ENCODE measurements around the gene ASIC2.

ASIC2 gene

DNA sequence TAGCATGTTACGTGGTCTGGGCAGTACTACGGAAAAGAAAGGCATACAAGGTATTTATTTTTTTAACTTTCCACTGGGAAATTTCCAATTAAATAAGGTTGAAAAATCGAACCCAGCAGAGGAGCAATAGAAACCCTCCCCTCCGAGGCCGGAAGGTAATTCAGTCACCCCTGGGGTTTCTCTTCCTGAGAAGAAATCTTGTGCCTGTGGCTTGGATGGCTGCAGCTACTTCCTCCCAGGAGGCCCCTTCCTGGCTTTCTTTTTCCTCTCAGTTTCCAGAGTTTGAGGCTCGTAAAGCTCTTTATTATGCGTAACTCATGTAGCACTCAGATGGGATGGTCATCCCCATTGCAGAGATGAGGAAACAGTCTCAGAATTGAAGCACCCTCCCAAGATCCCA lies 140.3 kb downstream of the ASIC2 start:
- DNase-seq = no peak

DNA sequence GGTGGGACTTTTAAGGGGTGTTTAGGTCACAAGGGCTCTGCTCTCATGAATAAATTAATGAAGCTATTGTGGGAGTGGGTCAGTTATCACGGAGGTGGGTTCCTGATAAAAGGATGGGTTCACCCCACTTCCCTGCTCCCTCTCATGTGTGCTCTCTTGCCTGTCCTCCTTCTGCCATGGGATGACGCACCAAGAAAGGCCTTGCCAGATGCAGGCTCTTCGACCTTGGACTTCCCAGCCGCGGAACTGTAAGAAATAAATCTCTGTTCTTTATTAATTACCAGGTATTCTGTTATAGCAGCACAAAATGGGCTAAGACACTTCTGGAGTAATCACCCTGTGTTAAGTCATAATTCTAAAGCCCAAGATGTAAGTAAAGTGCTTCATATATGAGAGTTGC lies 141.5 kb downstream of the ASIC2 start:
- no peak for DNase-seq

DNA sequence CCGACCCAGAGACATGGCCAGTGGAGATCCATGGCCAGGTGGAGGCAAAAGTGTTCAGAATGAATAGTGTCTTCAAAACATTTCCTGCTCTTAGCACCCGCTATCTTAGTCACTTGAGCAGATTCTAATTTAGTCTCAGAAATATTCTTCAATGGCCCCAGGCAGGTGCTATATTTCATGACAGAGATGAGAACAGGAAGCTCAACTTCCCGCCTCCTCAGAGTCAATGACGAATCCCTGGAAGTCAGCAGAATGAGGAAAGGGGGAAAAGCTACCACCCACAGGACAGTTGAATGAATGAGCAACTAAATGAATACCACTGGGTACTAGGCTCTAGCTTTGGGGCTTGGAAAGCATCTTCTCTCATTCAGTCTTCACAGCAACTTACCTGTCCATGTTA lies 147.2 kb downstream of the ASIC2 start:
- no peak for DNase-seq

GRCh38 chr17:33144837-33145236 lies 148.3 kb downstream of the ASIC2 start:
- DNase-seq = no peak

GRCh38 chr17:33142705-33143299 lies 150.3 kb downstream of the ASIC2 start:
- DNase-seq = no peak

GRCh38 chr17:33140413-33141099 lies 152.5 kb downstream of the ASIC2 start:
- DNase-seq = no peak

- DNase-seq = no peak
These were observed 154.5 kb downstream of the ASIC2 start for GRCh38 chr17:33138627-33139026.

DNA sequence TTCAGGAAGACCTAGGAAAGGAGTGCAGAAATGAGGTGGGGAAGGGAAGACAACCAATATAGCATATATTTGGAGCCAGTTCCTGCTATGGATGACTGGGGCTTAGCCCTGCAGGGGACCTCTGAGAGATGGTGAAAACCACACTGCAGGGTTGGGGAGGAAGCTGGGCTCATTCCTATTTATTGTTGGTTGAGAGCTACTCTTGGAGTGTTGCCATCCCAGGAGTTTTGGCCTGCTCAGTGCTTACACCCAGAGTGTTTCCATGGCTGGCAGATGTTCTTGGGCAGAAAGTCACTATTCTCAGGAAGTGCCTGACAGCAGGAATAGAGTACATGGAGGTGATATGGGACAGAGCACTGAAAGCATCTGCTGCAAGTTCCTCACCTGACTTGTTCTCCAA lies 155.7 kb downstream of the ASIC2 start:
- no peak for DNase-seq

GRCh38 chr17:33135691-33136090 lies 157.4 kb downstream of the ASIC2 start:
- DNase-seq = no peak

DNA sequence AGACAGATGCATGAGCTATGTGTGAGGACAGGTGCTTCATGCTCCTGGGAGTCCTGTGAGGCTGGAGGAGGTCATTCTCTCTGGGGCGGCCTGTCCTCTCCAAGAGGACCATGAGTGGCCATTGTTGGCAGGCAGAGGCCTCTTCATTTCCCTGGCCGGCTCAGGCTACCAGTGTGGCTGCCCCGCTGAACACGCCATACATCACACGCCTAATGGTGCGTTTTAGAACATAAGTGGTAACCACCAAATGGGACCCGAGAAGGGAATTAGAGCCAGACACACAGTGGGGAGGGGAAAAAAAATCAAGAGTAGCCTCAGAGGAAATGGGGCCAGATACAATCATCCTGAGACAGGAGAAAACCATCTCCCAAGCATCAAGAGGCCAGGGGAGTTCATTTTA lies 161.5 kb downstream of the ASIC2 start:
- no peak for DNase-seq

- DNase-seq = no peak
These were observed 165.4 kb downstream of the ASIC2 start for GRCh38 chr17:33127706-33128105.

DNA sequence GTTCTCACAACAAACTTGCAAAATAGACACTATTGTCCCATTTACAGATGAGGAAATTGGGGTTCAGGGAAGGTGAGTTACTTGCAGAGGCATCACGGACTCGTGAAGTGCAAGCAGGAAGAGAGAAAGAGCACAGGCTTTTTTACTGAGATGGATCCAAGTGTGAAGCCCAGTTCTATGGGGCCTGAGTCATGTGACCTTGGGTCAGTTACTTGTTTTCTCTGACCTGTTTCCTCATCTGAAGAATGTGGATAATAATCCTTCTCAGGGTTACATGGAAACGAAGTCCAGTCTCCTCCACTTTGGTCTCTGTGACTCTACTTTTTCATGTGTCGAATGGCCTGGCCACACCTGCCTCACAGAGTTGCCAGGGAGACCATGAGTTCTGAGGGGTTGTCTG lies 167.0 kb downstream of the ASIC2 start:
- DNase-seq = no peak

DNA sequence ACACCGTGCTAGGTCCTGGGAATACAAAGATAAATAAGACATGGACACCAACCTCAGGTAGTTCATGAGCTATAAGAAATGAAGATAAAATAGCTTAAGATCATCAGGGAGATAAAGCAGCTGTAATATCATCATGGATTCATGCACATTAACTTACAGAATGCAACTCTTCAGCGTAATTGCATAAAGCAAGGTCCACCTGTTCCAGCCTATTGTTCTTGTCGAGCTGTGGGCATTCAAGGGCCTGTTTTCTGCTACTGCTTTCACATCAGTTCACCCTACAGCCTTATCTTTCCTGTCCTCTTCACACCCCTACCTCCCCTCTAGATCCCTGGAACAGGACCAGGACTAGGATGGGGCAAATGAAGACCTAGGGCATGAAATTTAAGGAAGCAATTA lies 167.5 kb downstream of the ASIC2 start:
- DNase-seq = no peak

DNA sequence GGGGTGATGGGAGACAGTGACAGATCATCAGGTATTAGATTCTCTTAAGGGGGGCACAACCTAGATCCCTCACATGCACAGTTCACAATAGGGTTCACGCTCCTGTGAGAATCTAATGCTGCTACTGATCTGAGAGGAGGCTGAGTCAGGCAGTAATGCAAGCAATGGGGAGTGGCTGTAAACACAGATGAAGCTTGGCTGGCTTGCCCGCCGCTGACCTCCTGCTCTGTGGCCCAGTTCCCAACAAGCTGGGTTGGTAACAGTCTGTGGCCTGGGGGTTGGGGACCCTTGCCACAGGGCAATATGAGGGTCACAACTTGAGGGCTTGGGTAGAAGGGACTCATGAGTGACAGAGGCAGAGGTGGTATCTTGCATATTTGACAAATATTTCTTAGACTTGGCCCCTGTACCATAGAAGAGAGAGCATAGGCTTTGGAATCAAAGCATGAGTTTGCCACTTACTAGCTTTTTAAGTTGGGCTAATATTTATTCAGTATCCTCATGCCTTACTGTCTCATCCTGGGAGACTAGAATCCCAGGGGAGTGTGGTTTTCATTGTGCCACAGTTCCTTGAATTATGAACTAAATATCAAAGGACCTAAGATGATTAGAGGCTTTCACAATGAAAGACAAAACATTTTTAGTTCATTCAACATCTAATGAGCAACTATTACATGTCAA lies 168.1 kb downstream of the ASIC2 start:
- no peak for DNase-seq

- DNase-seq = no peak
These were observed 168.9 kb downstream of the ASIC2 start for GRCh38 chr17:33124185-33124584.

DNA sequence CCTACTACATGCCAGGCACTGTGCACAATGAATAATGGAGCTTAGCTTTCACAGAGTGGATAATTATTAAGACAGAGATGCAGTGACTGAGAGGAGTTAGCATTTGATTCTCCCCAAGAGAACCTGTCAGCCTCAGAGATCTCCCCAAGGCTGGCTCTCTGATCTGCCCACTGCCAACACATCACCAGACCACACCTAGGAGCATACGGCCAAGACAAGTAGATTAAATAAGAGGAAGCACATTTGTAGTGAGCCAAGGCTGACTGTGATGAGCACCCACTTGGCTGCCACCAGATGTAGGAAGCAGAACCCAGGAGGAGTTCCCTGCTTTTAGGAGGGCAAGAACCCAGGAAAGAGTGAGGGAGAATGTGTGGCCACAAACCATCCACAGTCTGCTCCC lies 171.3 kb downstream of the ASIC2 start:
- no peak for DNase-seq

DNA sequence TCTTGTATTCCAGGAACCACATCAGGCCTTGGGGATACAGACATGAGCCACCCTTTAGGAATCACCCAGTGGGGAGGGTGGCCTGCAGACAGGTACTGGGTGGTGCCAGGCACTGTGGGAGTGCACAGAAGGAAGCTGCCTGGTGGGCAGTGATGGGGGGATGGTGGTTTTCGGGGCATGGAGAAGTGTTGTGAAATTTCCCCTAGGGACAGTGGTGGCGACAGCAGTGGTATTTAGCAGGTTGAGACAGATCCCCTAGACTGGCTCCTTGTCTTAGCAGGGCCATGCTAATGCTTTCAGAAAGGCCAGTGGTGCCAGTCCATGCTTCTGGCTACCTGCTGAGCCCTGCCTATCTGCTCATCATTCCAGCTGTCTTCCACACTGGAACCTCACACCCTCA lies 171.8 kb downstream of the ASIC2 start:
- no peak for DNase-seq

GRCh38 chr17:33120103-33120502 lies 173.0 kb downstream of the ASIC2 start:
- peak in 1 of 2 experiments; percentile 29 for DNase-seq

DNA sequence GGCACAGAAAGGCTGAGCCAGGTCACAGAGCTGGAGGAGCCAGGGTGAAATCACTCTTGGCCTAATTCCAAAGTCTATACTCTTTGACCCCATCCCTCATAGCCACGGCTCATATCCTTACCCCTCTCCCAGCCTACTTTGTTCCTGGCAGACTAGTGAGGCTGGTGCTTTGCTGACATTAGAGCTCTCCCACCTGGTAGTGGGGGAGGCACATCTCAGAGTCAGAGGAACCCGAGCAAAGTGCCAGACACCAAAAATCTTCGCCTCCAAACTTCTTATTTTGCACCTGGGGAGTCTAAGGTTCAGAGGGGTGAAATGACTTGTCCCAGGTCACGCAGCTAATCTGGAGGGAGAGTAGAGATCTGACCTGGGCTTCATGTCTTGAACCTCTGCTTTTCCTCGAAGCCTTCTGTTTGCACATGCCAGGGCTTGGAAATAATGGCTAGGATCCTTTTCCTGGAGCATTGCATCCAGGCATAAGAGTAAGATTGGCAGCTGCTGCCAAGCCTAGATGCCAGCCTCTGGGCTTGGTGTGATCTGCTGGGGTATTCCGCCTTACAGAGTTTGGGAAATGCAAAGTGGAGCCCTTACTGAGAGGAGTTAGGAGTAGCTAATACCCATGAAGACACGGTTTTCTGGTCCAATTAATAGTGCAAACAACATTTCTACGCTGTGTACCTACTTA lies 174.6 kb downstream of the ASIC2 start:
- DNase-seq = no peak

DNA sequence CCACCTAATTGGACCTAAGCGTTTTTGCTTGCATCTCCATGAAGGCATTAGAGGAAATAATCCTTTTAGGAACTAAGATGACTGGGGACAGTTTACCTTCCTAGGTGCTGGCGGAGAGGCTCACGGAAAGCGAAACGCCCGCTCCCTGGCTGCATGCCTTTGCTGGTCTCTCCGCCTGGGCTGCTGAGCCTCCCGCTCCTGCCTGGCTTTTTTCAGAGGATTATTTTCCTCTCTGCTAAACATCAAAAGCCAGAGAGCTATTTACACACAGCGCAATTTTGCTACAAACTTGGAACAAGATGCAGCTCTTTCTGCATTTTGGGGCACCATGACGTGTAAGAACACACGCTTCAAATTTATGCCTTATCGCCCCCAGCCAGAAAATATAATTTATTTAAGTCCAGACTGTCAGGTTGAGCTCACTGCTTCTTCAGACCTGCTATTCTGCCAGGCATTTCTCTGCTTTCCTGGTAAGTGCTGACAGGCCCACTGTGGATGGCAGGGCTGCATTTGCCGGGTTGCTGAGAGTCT lies 177.0 kb downstream of the ASIC2 start:
- DNase-seq = peak in 1 of 2 experiments; percentile 47

- DNase-seq = no peak
These were observed 177.7 kb downstream of the ASIC2 start for GRCh38 chr17:33115366-33115765.

- no peak for DNase-seq
These were observed 179.1 kb downstream of the ASIC2 start for GRCh38 chr17:33113991-33114370.

GRCh38 chr17:33113276-33113990 lies 179.7 kb downstream of the ASIC2 start:
- DNase-seq = no peak

All from cerebellar nuclear complex (tissue), 1 donor.